DLD1 (cell line): Measurements from ENCODE around the gene MYO7A.

Experiments used
- in situ Hi-C: cut with HindIII; loops from 2 replicates; pipeline ENCODE4 v1.10.0; 2017; ENCODE audit warnings: low sequenced_read_pairs

Gene MYO7A

DNA sequence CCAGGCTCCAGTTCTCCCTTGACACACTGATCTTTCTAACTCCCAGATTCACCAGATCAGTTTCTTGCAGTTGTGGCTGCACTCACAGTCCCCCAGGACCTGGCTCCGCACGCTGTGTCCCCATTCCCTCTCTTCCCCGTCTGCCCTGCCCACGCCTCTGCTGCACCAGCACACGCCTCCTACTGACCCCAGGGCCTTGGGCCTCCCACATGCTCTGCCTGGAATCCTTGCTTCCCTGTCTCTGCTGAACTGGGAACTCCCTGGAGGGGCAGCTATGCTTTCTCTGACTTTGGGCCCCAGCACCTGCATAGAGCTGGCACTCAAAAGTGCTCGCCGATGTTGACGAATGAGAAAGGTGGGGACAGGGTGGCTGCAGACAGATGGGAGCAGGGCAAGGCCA is 68.9 kb downstream of the MYO7A start:
- in situ Hi-C loops, result no loop called here

DNA sequence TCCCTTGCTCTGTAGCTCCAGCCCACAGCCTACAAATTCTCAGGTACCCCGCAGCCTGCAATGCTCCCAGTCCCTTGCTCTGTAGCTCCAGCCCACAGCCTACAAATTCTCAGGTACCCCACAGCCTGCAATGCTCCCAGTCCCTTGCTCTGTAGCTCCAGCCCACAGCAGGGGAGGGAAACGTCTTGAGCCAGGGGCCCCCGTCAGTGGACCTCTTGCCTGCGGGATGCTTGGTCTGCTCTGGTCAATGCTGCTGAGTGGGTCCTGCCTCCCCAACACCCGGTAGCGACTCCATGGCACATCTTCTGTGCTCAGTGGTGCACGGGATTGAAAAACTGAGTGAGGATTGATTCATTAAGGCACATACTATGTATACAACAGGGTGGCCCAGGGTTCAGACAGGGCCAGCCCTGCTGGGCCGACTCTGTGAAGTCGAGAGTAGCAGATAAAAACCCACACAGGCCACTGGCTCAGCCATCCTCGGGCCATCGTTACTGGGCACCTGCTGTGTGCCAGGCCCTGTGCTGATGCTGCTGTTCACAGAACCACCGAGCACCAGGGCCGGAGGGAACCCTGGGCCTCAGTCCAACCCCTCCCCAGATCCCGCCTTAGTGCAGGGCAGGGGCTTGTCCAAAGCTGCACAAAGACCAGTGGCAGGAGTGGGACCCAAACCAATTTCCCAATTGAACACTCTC is 69.7 kb downstream of the MYO7A start:
- in situ Hi-C loops, result no loop called here

DNA sequence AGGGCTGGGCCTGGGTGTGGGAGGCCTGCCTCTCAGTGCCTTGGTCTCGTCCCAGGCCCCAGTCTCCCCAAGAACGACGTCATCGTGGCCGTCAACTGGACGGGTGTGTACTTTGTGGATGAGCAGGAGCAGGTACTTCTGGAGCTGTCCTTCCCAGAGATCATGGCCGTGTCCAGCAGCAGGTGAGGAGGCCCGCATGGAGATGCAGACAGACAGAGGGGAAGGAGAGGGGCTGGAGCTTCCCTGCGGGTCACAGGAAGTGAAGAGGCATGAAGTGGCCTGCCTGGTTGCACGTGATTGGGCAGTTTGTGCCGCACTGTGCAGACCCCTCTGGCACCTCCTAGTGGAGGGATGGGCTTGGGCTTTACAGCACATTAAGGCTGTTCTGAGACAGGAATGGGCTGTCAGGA is 70.4 kb downstream of the MYO7A start:
- in situ Hi-C loops, result no loop called here

DNA sequence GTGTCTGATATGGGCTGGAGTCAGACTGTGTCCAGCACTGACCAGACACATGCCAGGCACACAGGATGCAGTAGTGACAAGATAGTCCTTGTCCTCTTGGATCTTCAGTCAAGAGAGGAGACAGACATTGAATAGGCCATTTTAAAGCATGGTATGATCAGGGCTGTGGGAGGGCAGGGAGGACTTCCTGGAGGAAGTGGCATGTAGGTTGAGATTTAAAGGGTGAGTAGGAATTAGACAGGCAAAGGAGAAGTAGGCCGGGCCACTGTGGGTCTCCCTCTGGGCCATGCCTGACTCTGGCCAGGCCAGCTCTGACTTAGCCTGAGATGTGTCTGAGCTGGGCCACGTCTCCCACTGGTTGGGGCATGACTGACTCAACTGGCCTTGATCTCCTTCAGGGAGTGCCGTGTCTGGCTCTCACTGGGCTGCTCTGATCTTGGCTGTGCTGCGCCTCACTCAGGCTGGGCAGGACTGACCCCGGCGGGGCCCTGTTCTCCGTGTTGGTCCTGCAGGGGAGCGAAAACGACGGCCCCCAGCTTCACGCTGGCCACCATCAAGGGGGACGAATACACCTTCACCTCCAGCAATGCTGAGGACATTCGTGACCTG is 71.2 kb downstream of the MYO7A start:
- in situ Hi-C loops, result no loop called here

DNA sequence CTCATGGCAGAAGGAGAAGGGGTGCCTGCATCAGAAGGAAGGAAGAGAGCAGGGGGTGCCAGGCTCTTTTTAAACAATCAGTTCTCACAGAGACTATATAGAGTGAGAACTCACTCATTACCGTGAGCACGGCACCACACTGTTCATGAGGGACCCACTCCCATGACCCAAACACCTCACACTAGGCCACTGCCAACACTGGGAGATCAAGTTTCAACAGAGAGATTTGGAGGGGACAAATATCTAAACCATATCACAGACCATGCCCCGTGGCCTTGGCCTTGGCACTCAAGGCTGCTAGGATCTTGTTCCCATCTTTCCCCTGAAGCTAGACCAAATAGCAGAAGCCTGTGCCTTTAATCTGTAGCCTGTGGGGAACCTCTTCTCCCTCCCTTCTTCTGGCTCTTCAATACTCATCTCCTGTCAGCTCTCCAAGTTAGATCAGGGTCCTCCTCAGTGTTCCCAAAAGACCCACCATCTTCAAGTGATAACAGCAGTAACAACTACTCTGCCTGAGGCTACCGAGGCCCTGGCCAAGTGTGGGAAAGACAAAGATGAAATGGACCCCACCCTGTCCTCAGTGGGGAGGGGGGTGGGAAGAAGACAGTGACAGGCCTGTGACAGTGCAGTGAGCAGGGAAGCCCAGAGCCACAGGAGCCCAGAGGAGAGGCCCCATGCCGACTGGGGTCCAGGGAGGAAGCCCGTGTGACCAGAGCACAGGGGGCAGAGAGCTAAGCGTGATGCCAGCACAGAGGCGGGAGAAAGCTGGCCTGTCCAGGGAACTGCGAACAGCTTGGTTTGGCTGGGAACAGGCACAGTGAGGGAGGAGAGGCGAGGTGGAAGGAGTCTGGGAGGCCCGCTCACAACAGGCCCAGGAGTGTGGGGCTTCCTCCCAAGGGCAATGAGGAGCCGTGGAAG is 72.6 kb downstream of the MYO7A start:
- in situ Hi-C loops, result loop anchor here (5.0 to 10.0 kb wide), 2 partner anchors 314 to 392 kb away; no protein-coding TSS in a partner anchor

DNA sequence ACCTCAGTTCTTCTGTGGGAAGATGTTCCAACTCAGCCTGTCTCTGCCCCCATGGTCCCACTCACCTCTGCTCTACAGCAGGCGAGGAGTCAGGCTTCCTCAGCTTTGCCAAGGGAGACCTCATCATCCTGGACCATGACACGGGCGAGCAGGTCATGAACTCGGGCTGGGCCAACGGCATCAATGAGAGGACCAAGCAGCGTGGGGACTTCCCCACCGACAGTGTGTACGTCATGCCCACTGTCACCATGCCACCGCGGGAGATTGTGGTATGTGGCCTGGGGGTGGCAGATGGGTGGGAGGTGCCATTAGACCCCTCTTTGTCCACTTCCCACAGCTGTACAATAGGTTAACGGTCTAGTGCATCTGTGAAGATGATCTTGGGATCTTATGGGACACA is 73.3 kb downstream of the MYO7A start:
- in situ Hi-C loops, result loop anchor here (5.0 to 10.0 kb wide), 2 partner anchors 313 to 391 kb away; no protein-coding TSS in a partner anchor

DNA sequence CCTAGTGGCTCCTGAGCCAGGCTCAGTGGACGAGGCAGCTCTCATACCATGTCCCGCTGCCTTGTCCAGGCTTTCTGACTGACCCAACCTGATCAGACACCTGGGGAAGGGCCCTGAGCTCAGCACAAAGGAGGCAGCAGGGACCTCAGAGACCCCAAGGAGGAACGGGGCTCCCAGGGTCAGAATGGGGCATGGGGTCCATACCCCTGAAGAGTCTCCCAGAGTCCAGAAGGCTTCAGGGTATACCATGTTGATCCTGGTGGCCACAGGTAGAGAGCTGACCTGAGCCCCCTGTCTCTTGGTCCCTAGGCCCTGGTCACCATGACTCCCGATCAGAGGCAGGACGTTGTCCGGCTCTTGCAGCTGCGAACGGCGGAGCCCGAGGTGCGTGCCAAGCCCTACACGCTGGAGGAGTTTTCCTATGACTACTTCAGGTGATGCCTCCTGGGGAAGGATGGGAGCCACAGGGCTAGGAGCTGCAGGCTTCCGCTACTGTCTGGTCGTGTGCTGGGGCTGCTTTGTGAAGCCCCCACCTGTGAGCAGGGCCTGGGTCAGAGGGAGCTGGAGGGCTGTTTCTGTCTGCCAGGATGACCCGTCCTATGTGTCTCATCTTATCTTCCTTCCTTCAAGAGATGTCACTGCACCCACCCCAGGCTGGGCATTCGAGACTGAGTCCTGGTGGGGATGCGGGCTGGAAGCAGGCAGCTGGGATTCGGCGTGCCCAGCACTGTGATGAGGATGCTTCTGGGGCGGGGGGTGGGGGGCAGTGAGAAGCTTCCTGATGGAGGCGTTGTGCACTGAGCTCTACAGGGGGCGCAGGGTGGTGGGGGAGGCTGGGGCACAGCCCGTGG is 74.2 kb downstream of the MYO7A start:
- in situ Hi-C loops, result loop anchor here (5.0 to 10.0 kb wide), 2 partner anchors 313 to 390 kb away; no protein-coding TSS in a partner anchor

DNA sequence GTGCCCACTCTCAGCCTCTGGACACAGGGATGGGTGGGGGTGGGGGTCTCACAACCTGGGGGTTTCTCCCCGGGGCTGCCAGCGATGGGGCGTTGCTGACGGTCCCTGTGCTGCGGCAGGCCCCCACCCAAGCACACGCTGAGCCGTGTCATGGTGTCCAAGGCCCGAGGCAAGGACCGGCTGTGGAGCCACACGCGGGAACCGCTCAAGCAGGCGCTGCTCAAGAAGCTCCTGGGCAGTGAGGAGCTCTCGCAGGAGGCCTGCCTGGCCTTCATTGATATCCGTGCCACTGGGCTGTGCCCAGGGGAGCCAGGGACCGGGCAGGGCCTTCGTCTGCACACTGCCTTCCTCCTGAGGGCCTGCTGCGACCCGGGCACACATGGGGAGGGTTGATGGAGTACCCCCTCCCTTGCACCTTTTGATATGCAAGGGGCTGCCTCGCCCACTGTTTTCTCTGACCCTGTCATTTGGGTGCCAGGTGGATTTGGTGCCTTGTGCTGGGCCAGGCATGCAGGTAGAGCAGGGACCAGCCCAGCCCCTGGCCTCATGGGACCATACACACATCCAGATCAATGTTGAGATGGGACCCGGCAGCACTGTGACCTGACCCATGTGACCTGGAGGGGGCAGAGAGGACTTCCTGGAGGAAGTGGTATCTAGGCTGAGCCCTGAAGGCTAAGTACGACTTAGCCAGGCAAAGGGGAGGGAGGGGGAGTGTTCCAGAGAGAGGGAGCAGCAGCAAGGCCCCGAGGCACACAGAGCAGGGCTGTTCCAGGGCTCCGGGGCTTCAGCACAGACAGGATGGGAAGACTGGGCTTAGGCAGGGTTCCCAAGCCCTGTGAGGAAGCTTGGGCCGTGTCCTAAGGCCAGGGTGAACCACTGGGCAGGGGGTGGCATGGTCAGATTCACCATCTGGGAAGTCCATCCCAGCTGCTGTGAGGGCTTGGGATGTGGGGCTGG is 75.2 kb downstream of the MYO7A start:
- in situ Hi-C loops, result loop anchor here (5.0 to 10.0 kb wide), 2 partner anchors 312 to 389 kb away; no protein-coding TSS in a partner anchor

DNA sequence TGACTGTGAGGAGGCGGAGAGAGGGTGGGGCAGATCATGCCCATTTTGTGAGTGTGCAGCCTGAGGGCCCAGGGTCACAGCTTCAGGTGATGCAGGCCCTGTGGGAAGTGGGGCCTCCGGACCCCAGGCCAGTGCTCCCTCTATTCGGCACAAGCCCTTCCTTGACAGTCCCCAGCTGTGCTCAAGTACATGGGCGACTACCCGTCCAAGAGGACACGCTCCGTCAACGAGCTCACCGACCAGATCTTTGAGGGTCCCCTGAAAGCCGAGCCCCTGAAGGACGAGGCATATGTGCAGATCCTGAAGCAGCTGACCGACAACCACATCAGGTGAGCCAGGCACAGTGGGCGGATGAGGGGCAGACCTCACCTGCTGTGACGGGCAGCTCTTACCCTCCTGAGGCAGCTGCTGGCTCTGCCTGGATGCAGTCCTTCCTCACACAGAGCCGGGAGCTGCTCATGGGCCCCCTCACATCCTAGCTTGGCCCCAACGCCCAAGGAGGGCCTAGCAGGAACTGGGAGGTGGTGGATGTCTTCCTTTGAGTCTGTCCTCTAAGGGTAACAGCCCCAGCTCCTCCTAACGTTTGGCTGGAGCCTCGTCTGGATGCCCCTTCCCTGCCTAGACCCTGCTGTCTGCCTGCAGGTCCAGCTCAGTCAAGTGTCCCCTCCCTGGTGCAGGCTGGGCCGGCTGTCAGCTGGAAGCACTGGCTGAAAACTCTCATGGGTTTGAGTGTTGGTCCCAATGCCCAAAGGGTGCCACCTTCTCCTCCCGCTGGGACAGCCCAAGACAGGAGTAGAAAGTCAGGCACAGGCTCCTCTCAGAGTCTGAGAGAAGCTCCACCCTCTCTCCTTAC is 76.1 kb downstream of the MYO7A start:
- in situ Hi-C loops, result loop anchor here (5.0 to 10.0 kb wide), 2 partner anchors 311 to 388 kb away; no protein-coding TSS in a partner anchor

DNA sequence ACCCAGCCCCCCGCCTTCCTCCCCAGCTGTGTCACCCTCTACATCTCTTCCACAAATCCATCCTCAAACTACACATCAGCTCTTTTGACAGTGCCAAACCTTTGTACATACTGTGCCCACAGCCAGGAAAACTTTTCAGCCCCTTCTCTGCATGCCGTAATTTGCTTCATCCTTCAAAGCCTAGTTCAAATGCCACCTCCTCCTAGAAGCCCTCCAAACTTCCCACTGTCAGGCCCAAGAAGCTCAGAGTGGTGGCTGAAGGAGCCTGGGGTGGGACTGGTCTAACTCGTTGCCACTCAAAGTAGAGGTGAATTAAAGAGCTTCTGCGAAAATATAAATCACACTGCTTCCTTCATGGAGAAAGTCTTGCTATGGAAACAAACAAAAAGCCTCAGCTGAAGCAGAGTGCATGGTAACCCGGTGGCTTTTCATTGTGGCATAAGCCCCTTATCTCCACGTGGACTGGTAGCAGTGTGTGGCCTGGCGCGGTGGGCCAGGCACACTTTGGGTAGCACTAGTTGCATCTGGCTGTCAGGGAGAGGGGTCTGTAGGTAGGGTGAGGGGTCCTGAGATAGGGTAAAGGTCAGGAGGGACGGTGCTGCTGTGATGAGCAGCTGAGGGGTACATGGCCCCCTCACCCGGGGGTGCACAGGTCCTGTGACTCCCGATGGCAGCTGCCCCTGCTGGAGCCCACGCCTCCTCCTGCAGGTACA is 76.9 kb downstream of the MYO7A start:
- in situ Hi-C loops, result loop anchor here (5.0 to 10.0 kb wide), 2 partner anchors 310 to 387 kb away; no protein-coding TSS in a partner anchor

DNA sequence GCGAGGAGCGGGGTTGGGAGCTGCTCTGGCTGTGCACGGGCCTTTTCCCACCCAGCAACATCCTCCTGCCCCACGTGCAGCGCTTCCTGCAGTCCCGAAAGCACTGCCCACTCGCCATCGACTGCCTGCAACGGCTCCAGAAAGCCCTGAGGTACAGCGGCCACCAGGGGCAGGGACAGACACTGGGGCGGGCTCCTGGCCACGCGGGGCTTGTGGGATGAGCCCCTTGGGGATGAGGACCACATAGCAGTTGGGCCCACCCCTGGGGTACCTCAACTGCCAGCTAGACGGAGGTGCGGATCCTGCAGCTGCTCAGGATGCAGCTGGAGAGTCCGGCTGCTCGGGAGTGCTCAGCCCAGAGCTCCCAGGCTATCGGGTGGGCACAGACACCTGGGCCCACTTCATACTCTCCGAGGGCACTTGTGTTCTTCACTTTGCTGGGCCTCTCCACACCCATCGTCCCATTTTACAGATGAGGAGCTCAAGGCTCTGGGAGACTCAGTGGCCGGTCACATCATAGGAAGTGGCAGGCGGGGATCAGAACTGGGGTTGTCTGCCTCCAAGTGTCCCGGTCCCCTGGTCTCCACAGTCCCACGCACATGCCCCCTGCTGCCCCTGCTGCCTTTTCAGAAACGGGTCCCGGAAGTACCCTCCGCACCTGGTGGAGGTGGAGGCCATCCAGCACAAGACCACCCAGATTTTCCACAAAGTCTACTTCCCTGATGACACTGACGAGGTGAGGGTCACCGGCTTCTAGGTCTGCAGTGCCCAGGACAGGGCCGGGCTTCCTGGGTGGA is 77.6 kb downstream of the MYO7A start:
- in situ Hi-C loops, result loop anchor here (10.0 kb wide), 1 partner anchor 309 kb away; no protein-coding TSS in a partner anchor

DNA sequence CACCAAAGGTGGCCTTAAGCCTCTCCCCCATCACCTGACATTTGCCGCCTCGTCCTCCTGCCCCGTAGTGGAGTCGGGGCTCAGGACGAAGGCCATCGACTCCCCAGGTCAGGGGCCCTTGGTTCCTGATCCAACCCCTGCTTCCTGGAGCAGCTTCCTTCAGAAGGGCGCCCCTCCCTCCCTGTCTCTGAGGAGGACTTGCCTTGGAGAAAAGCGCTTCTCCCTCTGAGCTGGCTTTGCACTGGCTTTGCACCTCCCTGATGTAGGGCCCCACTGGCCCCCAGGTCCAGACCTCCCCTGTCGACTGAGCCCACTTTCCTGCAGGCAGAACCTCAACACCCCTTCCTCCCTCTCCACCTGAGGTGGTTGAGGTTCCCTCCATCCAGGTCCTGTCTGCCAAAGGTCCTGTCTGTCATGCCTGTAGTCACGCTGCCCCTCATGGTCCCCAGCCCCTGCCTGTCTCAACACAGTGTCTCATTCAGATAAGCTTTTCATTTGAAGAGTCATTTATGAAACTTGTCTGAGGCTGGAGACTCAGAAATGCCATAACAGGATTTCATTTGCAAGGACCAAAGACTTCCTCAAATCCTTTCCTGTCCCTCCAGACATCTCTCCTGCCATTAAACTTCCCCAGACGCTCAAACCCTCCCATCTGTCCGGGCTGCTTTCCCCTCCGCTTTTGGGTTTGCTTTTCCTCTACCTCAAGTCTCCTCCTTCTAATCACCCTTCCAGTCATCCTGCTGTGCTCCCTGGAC is 78.4 kb downstream of the MYO7A start:
- in situ Hi-C loops, result loop anchor here (10.0 kb wide), 1 partner anchor 308 kb away; no protein-coding TSS in a partner anchor

DNA sequence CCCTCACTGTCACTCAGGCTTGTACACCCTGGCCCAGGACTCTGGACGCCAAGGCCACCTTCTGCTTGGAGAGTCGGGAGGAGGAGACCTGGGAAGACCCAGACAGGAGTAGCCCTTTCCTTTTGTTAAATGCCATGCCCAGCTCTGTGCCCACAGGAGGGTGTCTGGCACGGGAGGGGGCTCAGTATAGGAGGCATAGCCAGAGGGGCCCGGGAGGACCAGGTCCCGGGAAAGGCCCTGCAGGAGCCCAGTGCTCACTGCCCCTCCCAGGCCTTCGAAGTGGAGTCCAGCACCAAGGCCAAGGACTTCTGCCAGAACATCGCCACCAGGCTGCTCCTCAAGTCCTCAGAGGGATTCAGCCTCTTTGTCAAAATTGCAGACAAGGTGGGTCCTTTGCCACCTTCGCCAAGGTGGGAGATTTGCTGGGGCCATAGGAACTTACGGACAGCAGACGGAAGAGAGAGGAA is 79.0 kb downstream of the MYO7A start:
- in situ Hi-C loops, result loop anchor here (10.0 kb wide), 1 partner anchor 308 kb away; no protein-coding TSS in a partner anchor

DNA sequence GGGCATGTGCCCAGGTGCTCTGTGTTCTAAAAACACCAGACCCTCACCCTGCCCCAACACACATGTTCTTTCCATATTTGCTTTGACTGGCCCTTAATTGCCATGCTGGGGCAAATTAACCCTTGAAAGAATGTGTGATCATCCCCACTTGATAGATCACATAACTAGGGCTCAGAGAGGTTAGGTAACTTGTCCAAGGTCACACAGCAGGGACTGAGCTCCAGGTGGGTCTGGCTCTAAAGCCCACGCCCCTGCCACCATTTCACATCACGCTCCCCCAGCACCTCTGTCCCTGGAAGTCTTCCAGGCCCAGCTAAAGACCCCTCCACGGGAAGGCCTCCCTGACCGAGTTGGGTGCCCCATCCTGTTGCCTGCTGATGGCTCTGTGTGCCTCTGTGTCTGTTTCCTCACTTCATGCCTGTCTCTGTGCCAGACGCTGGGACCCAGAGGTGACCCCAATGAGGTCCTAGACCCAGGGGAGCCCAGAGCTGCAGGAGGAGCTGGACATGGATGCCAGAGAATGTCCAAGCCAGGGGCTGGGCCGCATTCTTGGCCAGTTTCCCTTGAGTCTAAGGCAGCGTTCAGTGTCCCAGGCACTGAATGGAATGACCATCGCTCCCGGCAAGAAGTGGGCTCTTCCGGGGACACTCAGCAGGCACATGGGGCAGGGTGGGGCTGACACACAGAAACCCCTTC is 79.7 kb downstream of the MYO7A start:
- in situ Hi-C loops, result loop anchor here (10.0 kb wide), 1 partner anchor 307 kb away; no protein-coding TSS in a partner anchor

DNA sequence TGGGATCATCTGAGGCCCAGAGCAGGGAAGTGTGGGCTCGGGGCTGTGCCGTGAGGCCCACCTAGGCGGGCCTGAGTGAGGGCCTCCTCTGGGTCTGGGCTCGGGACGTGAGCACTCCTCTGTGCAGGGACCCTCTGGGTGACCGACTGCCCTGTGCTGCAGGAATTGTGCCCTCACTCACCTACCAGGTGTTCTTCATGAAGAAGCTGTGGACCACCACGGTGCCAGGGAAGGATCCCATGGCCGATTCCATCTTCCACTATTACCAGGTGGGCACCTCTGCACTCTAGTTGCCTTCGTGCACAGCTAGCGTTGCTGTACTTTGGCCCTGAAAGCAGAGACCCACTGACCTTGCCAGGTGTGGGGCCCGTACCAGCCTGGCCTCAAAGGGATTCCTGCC is 80.5 kb downstream of the MYO7A start:
- in situ Hi-C loops, result loop anchor here (10.0 kb wide), 1 partner anchor 306 kb away; no protein-coding TSS in a partner anchor
